Nephron (organoid): ENCODE data around the gene ZNF423.

ENCODE experiments used
- H3K27ac Mint-ChIP-seq, 3 experiments: 2 replicates each; pipeline ENCODE4 v1.8.0; 2020; ENCODE audit warnings: mixed read lengths in 3 of 3, mild to moderate bottlenecking in 2 of 3, moderate library complexity in 1 of 3
- H3K27me3 Mint-ChIP-seq: 2 replicates; pipeline ENCODE4 v1.8.0; 2021; ENCODE audit warnings: low read depth, mild to moderate bottlenecking, moderate library complexity, mixed read lengths
- H3K36me3 Mint-ChIP-seq: 2 replicates; pipeline ENCODE4 v1.8.0; 2020; ENCODE audit warnings: low read depth, mixed read lengths
- H3K4me1 Mint-ChIP-seq: 2 replicates; pipeline ENCODE4 v1.8.0; 2020; ENCODE audit warnings: mixed read lengths
- H3K4me3 Mint-ChIP-seq, 3 experiments: 2 replicates each; pipeline ENCODE4 v1.8.0; 2020; ENCODE audit warnings: mild to moderate bottlenecking in 3 of 3, mixed read lengths in 3 of 3, moderate library complexity in 2 of 3
- H3K9me3 Mint-ChIP-seq: 2 replicates; pipeline ENCODE4 v1.8.0; 2020; ENCODE audit warnings: mixed read lengths
- TF ChIP-seq, protein P1 (sequence below), 3 experiments: fragments of 200-600 bp; sonication (generic); IDR thresholded peaks; one replicate each; pipeline ENCODE4 v1.5.0; 2021; ENCODE audit warnings: antibody characterized with exemption in 3 of 3; ENCODE audit not compliant: unreplicated experiment in 3 of 3

Gene ZNF423

DNA sequence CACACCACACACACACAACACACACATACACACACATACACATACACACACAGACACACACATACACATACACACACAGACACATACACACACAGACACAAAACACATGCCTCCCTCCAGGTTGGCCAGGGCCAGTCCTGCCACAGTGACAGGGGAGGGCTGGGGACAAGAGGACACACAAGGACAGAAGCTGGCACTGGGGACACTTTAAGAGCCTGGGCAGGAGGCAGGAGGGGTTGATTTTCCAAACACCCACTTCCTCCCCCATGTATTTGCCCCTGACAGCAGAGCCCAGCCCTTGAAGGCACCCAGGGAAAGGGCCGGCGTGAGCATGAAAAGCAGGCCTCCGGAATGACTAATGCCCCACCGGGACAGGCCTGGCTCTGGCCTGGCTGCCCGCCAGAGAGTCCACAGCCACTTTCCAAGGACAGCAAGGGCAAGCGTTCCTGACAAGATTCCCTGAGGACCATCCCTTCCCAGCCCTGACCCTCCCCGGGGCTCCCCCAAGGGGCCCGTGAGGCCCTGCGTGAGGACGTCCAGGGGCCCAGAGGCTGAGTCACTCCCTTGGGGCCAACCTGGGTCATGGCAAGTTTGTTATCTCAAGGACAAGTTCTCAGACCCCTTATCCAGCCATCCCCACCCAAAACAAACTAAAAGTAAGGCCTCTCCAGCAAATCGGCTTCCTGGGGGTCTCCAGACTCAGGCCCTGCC is 235.6 kb downstream of the ZNF423 start:
- TF ChIP-seq, protein P1, sequence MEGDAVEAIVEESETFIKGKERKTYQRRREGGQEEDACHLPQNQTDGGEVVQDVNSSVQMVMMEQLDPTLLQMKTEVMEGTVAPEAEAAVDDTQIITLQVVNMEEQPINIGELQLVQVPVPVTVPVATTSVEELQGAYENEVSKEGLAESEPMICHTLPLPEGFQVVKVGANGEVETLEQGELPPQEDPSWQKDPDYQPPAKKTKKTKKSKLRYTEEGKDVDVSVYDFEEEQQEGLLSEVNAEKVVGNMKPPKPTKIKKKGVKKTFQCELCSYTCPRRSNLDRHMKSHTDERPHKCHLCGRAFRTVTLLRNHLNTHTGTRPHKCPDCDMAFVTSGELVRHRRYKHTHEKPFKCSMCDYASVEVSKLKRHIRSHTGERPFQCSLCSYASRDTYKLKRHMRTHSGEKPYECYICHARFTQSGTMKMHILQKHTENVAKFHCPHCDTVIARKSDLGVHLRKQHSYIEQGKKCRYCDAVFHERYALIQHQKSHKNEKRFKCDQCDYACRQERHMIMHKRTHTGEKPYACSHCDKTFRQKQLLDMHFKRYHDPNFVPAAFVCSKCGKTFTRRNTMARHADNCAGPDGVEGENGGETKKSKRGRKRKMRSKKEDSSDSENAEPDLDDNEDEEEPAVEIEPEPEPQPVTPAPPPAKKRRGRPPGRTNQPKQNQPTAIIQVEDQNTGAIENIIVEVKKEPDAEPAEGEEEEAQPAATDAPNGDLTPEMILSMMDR (IDR thresholded peaks at IDR 0.05; ENCODE audit: unreplicated experiment in 3 of 3) = no peak
- Mint-ChIP-seq H3K4me1 (peaks cover 23% of the 10 kb centered on the region), H3K9me3 (no peaks in the 10 kb centered on the region), H3K27me3 (no peaks in the 10 kb centered on the region), H3K4me3 (peak overlapping the region in 1 of 3 experiments; percentile 22), H3K36me3 (peaks cover 9% of the 10 kb centered on the region), H3K27ac (no peak overlapping the region)

DNA sequence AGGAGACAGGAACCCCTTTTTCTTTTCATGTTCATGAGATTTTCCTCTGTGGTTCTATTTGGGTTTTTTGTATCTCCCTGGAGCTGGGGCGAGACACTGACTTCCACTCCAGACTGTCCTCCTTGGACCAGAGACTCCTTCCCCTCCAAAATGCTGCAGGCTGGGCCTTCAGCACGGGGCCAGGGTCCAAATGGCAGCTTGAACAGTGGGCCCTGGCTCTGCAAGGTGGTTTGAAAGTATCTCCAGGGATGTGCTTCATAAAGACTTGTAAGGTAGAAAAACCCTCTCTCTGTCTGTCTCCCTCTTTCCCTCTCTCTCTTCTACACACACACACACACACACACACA is 236.1 kb downstream of the ZNF423 start:
- peaks cover 21% of the 10 kb centered on the region for H3K4me1 Mint-ChIP-seq
- H3K4me3 Mint-ChIP-seq = no peak overlapping the region
- TF ChIP-seq, protein P1 (IDR thresholded peaks at IDR 0.05; ENCODE audit: unreplicated experiment in 3 of 3) = no peak
- H3K36me3 Mint-ChIP-seq = peaks cover 12% of the 10 kb centered on the region
- no peaks in the 10 kb centered on the region for H3K9me3 Mint-ChIP-seq
- no peak overlapping the region for H3K27ac Mint-ChIP-seq
- H3K27me3 Mint-ChIP-seq = no peaks in the 10 kb centered on the region

DNA sequence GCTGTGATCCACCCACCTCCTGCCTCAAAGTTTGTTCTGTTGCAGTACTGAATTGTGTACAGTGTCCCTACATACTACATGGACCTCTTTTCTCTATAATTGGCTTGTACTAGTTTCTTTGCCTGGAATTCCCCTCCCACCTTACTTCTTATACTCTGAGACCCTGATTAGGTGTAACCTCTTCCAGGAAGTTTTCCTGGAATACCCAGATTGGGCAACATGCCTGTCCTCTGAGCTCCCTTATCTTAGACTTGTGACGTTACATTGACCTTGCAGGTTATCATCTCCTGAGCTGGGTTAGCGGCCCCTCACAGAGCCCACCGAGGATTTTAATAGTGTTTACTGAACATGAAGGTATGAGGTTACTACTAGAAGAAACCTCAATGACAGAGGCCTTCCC is 237.0 kb downstream of the ZNF423 start:
- peaks cover 12% of the 10 kb centered on the region for H3K36me3 Mint-ChIP-seq
- no peaks in the 10 kb centered on the region for H3K9me3 Mint-ChIP-seq
- no peaks in the 10 kb centered on the region for H3K27me3 Mint-ChIP-seq
- H3K27ac Mint-ChIP-seq = no peak overlapping the region
- TF ChIP-seq, protein P1 (IDR thresholded peaks at IDR 0.05; ENCODE audit: unreplicated experiment in 3 of 3) = no peak
- H3K4me1 Mint-ChIP-seq = peaks cover 18% of the 10 kb centered on the region
- no peak overlapping the region for H3K4me3 Mint-ChIP-seq

DNA sequence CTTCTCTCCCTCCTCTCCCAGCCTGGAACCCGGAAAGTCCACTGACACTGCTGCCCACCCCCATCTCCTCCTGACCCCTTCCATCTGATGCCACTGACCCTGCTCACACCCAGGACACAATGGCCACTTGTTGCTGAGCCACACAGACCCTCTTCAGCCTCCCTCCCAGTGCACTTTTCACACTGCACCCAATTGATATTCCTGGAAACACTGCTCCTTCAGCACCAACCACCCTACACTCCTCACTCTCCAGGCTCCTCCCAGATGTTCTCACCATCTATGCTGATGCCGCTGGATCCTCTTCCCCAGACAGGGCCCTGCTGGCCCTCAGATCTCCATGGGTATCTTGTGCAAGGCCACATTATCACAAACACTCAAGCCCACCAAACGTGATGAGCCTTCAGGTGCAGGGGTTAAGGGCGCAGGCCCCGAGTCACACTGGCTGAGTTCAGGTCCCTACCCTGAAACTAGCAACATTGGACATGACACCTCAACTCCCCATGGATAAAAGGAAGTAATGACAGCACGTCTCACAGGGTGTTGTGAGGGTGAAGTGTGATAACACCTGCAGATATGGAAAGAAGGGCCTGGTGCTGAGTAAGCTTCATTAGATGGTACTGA is 238.1 kb downstream of the ZNF423 start:
- peaks cover 15% of the 10 kb centered on the region for H3K4me1 Mint-ChIP-seq
- peaks cover 22% of the 10 kb centered on the region for H3K36me3 Mint-ChIP-seq
- H3K27me3 Mint-ChIP-seq = no peaks in the 10 kb centered on the region
- no peak overlapping the region for H3K27ac Mint-ChIP-seq
- no peaks in the 10 kb centered on the region for H3K9me3 Mint-ChIP-seq
- TF ChIP-seq, protein P1 (IDR thresholded peaks at IDR 0.05; ENCODE audit: unreplicated experiment in 3 of 3) = no peak
- no peak overlapping the region for H3K4me3 Mint-ChIP-seq

DNA sequence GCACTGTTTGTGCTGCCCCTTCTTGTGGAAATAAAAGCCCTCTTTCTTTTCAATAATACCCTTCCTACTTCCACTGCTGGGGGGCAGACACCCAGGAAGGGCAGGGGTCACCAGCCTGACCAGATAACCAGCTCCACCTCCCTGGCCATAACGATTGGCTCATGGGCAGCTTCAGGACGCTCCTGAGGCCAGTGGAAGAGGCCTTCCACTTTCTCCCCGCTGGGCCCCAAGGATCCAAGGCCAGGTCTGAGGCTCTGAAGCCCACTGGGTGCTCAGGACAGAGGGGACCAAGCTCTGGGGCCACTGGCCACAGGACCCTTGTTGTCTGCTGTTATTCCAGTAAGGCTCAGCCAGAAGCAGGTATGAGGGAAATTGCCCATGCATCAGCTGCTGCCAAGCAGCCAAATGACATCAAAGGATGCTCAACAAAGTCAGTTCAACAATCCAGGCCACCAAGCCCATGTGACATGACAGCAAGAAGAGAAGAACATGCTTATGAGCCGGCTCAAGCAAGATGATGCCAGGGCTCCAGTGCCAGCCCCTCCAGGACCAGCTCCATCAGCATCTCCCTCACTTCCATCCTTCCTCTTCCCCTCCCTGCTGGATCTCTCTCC is 238.8 kb downstream of the ZNF423 start:
- Mint-ChIP-seq H3K4me1 (peaks cover 15% of the 10 kb centered on the region), H3K4me3 (no peak overlapping the region), H3K27me3 (no peaks in the 10 kb centered on the region), H3K9me3 (peaks cover under 1% of the 10 kb centered on the region), H3K36me3 (peaks cover 28% of the 10 kb centered on the region), H3K27ac (no peak overlapping the region)
- TF ChIP-seq, protein P1 (IDR thresholded peaks at IDR 0.05; ENCODE audit: unreplicated experiment in 3 of 3) = no peak
